Stimulated activated naive CD8-positive, alpha-beta T cell treated with anti-CD3 and anti-CD28 coated beads, Interleukin-15, Interleukin-2, amounts not matched to agents 100 U/mL and 50 U/mL, for 24 hours (primary cell): ENCODE data around the gene ZNF22.

Experiments used
- ATAC-seq: fragments of 150-1000 bp; cut with Tn5 transposase; one replicate; pipeline ENCODE4 v1.10.0; 2021
- DNase-seq: peaks from one replicate; pipeline ENCODE4 v3.0.0; 2021

The ZNF22 gene

DNA sequence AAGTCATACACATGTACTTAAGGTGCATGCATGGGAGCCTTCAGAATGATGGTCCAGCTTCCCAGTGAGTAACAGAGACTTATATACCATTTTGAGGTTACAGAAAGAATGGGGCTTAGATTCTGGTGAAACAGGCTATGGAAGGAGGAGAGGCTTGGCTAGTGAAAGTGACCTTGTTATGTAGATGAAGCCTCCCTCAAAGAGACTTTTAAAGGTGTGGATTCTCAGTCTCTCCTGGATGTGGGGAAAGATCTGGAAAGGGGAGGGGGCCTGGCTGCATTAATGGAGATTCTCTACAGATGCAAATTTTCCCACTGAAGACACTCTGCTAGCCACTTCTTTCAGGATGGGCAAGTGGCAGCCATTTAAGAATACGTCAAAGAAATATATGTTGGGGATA is 35.6 kb upstream of the ZNF22 start:
- no peak for DNase-seq
- no peak for ATAC-seq

DNA sequence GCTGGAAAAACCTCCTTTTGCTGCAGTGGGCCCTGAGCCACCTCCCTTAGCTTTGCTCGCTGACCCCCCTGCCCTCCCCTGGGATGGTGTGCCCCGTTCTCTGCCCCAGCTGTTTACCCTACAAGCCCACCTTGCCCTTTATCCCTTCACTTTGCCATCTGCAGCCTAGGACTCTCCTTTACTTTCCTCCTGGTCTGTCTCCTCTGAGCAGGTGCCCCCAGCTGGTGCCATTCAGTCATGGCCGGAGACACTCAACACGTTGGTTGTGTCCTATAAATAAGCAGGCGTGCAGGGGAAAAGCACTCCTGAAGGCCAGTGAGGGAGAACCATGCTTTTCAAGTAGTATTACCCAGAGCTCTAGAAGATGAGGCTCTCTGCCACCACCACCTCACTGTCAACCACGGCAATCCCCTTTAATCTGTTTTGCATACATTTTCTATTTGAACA is 35.0 kb upstream of the ZNF22 start:
- DNase-seq (no peak), ATAC-seq (peak; percentile 33)

DNA sequence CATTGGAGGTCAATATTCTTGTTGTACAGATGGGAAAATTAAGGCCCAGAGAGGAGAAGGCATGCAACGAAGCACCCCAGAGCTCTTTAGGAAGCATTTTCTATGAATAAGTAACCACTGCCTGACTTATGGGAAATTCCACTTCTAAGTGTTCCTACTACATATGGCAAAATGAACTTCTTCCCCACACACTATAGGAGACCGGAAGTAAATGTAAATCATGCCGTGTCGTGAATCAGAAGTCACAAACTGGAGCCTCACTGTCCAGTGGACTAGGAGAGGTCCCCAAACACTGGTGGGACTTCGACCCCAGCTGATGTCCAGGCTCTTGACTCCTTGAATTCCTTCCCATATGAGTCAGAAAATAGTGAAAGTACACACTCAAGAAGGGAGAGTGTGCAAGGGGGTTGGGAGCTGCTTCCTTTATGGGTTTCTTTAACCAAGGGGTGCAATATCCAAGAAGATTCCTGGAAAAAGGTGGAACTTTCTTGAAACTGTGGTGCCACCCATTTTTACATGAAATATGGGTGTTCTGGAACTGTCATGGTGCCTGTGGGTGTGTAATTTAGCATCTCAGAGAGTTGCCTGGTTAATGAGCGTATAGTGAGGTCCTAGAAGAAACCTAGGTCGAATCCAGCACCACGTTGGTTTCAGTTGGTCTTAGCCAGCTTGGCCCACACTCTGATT is 34.5 kb upstream of the ZNF22 start:
- no peak for DNase-seq
- peak; percentile 30 for ATAC-seq

DNA sequence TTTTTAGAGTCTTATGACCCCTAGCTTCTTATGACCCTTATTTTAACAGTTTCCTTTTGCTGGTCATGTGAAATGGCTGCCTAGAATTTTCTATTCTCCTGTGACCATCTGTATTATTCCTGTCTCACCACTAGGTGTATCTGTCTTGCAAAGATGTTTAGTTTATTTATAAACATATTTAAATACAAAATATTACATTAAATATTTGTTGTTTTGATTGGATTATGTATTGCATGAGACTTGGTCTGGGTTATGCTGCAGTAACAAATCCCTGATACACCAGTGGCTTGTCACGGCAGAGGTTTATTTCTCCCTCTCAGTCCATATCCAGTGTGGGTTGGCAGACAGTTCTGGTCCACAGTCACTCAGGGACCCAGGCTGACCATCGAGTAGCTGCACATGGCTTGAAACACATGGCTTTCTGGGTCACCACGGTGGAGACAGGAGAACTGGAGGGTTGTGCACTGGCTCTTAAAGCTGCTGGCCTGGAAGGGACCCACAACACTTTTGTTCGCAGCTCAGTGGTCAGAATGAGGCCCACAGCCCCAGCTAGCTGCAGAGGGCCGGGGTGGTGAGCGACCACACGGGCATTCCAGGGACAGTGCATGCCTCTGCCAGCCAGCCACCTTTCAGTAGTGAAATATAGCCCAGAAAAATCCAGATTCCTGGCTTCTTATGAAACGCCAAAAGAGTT is 33.8 kb upstream of the ZNF22 start:
- ATAC-seq (no peak), DNase-seq (no peak)

DNA sequence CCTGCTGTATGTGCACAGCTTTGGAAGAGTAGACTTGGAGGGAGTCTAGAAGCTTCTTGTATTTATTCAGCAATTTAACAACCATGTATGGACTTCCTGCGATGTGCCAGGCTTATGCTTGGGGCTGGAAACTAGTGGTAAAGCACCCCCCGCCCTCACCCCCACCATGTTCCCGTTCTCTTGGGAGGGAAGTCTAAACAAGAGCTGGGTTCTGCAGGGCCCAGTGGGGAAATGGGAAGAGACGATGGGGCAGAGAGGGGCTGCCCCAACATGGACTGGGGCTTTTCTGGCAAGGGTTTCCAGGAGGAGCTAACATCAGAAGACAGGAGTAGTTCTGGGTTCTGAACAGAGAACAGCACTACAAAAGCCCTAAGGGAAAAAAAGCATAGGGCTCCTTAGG is 33.1 kb upstream of the ZNF22 start:
- DNase-seq (no peak), ATAC-seq (peak; percentile 13)

DNA sequence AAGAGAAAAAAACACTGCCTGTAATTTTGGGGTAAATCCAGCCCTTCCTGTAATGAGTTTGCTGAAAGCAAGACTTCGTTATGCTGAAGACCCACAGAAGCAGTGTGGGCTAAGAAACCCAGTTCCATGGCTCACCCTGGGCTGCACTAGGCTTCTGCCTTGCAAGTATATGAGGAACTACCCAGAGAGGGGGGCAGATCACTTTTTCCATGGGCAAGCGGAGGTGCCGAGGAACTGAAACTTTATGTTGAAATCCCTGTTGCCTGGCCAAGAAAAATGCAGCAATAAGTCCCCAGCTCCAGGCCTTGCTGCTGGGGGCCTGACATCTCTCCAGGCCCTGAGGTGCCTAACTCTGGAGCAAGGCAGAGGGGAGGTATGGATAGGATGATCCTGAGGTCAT is 32.6 kb upstream of the ZNF22 start:
- ATAC-seq, result peak; percentile 64
- peak; percentile 34 for DNase-seq

DNA sequence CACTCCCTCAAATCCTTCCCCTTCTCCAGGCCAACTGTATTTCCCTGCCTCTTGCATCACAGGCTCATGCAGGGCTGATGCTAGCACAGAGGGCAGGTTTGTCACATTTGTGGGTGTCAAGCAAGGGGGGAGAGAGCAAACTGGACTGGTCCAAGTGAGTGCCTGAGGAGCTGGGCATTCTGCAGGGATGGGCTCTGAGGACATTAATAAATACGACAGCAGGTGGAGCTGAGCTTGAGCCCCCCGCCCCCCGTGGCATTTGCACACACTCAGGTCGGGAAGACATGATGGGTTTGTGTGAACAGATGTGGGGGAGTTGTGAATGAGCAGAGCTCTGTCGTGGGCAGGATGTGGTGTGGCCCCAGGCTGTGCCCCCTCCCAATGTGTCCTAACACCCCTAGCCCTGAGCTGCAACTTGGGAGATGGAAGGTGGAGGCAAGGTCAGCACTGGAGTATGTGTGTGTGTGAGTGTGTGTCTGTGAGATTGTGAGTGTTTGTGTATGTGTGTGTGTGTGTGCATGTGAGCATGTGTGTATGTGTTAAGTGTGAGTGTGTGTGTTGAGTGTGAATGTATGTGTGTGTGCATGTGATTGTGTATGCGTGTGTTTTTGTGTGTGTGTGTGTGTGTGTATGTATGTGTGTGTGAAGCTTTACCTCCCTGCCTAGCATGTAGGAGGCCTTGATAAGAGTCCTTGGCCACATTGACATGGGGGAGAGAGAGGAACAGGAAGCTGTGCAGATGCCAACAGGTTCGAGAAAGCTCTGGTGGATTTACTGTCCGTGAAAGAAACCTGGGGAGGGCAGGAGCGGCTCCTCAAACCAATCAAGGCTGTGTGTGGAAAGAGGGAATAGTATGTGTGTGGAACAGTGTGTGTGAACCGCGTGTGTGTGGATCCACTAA is 32.0 kb upstream of the ZNF22 start:
- DNase-seq, result peak; percentile 43

DNA sequence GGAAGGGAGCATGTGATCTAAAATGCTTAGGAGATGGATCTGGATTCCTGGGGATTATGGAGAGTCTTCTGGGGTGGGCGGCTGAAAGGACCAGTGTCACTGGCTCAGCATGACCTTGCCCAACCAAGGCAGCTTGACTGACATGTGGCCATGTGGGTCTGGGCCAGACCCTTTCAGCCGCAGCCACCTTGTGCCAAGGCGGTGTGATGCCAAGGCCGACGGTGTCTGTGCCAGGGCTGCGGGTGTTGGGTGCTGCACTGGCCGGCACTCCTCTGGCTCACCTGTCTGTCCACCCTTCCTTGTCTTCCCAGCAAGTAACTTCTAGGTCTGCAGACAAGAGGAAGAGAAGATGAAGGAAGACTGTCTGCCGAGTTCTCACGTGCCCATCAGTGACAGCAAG is 30.9 kb upstream of the ZNF22 start:
- no peak for ATAC-seq
- DNase-seq, result no peak

More for the DNA sequence above, 32.0 kb upstream of the ZNF22 start:
- no peak for ATAC-seq

DNA sequence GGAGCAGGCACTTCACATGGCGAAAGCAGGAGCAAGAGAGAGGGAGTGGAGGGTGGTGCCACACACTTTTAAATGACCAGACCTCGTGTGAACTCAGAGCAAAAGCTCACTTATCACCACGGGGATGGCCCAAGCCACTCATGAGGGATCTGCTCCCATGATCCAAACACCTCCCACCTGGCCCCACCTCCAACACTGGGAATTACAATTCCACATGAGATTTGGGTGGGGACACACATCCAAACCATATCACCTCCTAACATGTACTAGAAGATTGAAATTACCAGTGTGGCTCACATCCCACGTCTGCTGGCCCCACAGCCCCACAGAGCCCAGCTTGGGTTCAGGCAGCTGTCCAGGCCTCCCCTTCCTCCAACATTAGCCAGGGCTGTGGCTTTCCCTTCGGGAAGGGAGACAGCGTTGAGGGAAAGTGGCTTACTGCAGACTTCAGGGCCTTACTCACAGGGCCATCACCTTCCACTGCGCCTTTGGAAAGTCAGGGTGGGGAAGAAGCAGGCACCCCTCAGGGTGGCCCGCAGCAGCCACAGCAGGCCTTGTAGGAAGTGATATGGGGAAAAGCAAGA is 29.8 kb upstream of the ZNF22 start:
- no peak for ATAC-seq
- DNase-seq, result no peak

DNA sequence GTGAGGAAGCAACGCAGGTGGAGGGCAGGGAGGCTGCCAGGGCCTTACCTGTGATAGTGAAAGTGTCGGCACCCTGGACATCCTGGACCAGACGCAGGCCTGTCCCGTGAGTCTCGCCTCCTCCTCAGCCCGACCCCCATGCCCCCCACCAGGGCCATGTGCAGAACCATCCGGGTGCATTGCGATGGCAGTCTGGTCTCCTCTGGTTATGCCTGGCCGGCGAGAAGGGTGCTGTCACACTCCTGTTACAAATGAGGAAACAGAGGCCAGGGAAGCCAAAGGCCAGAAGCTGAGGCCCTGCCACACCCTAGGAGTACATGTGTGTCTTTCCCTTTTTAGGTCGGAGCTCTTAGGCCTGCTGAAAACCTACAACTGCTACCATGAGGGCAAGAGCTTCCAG is 29.3 kb upstream of the ZNF22 start:
- DNase-seq, result no peak
- ATAC-seq, result no peak

DNA sequence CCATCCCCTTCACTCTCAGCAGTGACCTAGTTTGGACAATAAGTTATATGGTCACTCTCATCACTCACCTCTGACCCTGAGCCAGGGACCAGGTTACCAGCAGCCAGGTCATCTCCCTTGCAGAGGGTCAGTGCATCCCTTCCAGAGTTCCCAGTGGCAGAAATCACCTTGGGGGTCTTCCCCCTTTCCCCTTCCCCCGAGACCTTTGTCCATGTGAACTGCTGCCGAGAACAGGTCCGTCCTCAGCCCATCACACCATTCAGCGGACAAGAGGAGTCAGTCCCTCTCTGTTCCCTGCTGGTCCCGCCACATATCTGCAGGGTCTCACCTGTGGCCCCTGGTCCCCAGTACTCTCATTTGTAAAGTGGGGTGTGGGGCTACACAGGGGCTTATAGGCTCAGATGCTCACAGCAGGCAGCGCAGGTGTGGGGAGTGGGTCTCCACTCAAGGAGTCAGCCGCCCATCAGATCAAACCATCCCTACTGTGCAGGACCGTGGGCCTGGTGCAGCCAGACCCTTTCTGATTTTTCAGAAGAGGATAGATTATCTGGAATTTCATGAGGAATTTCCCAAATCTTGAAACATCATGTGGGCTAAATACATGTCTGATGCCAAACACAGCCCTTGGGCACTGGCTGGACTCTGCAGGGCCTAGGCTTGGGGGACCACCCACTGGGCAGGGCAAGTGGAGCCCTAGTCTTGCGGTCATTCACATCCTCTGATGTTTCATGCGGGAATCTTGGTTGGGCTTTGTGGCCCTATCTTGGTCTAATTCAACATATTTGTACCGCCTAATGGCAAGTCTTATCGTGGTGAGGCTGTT is 28.6 kb upstream of the ZNF22 start:
- no peak for DNase-seq
- ATAC-seq, result no peak

DNA sequence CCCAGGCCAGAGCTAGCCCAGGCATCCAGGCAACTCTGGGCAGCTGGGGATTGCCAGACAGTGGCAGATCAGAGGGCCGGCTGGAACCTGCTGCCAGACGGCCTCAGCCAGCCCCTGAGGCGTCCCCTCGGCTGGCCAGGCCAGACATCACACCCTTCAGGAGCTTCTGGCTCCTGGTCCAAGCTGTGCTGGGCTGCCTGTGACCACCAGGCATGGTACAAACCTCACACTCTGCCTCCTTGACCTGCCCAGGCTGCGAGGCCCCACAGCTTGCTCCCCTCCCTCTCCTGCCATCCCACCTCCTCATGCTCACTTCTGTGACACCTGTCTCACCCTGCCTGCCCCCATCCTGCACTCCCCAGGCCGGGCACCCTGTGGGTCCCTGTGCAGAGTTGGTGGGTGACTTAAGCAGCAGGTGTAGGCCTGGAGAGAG is 27.8 kb upstream of the ZNF22 start:
- ATAC-seq (no peak), DNase-seq (no peak)

DNA sequence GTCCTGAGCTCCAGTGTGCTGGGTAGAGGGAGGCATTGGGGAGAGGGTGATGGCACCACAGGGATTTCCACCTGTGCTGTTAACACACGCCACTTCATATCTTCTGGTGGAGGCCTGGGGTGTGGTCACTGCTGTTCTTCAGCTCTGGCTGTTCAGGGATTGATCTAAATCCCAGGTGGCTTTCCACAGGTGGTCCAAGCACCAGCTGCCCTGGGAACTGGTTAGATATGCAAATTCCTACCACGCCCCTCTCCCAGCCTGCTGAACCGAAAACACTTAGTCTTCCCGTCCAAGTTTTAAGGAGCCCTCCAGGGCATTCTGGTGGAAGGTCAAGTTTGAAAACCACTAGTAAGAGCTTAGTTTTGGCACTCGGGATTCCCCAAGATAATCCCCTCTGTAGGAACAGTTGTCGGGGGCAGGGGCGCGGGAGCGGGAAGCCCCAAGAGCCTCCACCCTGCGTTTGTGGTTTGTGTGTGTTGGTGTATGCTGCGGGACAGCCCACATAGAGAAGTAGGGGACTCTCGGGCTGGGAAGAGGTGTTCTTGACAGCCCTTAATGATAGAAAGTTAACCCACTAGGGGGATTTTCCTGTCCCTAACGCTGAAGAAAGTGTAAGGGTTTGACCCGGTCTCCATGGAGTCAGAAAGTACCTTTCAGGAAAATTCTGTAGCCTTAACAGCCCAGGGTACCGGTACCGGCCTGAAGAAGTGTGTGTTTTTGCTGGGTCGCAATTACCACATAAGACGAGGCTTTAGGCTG is 27.2 kb upstream of the ZNF22 start:
- DNase-seq (peak; percentile 36), ATAC-seq (no peak)

DNA sequence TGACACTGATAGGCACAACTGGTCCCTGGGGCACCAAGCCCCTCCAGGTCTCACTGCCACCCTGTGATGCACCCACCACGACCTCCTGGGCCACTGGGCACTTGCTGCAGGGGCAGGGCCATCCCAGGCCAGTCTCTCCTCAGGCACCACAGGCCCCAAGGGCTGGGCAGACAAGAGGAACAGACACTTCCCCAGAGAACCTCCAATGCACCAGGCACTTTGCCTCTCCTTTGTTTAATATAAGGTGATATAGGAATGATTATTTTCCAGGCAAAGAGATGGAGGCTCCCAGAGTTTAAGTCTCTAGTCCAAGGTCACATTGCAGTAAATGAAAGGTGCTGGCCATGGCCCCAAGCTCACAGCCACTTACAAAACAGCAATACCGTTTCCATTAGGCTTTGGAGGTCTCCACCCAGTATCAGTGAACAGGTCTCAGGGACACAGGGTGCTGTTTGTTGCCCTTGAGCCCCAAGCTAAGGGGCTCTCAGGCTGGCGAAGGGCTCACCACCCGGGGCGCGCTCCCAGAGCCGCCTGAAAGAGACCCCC is 26.6 kb upstream of the ZNF22 start:
- DNase-seq (no peak), ATAC-seq (no peak)

DNA sequence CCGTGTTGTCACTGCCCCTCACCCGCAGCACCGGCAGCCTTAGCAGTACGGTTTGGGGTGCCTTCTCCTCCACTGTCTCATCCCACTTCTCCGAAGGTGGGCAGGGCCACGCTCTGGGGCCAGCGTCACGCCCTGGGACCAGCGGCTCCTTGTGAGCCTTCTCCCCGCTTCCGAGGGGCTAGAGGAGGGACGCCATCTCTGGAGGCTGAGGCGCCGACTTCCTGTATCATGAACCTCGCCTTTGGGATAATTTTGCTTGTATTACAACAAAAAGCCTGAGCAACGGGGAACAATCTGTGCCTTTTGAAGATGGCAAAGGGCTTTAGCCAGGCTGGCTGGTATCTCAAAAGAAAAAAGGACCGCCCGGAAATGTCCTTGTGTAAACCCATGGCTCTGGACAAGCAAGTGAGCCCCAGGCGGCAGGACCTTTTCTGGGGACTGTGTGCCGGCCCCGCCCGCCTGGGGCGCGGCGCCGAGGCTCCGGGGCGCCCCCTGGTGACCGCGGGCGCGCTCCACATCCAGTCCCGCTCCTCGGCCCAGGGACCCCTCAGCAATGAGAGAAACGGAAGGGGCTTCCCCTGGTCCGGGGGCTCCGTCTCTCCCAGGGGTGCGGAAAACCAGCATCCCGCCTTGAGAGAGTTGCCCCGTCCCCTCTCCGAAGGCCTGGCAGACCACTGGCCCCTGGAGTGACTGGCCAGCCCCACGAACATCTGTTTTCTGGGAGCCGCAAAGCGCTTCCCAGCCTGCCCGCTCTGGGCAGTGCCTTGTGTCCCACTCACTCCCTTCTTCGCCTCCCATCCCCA is 25.9 kb upstream of the ZNF22 start:
- DNase-seq (peak; percentile 77), ATAC-seq (peak; percentile 88)

DNA sequence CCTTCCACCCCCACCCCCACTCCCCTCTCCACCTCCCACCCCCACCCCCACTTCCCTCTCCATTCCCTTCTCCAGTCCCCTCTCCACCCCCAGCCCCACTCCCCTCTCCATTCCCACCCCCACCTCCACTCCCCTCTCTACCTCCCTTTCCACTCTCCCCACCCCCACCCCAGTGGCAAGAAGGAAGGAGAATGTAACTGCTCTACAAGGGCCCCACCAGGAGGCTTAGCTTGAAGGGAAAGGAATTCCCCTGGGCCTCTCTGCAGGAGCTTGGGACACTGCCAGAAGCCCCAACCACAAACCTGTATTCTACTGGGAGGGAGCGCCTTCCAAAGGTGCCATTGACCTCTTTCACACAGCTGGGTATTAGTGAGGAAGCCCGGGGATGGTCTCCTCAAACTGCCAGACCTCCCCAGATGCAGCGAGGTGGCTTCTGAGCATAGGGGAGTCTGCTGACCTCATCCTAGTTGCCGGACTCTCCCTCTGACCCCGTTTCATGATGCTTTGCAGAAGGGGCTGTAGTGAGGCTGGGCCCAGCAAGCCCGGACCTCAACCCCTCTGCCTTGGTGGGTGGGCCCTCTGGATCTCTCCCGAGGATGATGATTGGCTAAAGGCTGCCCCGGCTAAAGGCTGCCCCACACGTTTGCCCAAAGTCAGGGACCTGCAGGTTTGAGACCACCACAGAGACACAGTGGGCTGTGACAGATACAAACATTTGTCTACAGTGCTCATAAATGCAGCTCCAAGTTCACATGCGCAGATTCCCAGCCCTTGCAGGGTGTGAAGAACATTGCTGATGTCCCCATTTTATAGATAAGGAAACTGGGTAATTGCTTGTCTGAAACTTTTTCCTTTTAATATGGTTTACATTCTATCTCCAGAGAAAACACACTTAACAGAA is 25.0 kb upstream of the ZNF22 start:
- ATAC-seq (no peak), DNase-seq (no peak)

DNA sequence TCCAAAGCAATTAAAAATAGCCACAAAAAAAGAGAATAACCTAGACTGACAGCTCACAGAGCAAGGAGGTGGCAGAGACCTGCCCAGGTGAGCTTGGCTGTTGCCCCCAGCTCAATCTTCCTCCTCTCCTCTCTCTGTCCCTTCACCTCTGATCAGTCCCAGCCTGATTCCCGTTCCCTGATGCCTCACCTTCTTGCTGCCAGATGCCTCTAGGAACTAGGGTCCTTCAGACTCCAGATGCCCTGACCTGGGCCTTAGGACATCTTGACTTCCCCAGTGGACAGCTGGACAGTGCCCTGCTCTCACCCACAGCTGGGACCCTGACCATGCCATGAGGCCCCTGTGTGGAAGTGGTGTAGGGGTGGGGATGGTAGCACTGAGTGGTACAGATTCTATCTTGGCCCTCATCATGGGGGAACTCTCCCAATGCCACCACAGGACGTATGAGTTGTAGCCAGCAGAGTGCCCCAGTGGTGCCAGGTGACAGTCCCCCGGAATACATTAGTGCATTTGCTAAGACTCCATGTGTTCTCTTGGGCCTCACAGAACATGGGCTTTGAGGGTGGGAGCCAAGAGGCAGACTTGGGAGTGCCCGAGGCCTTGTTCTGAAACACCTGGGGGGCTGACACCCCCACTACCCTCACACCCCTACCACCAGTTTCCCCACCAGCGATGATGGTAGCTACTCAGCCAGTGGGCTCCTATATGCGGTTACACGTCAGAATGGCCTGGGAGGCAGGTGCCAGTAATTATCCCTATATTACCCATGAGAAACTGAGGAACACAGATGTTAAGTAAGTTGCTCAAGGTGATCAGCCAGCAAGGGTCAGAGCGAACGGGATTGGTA is 24.1 kb upstream of the ZNF22 start:
- ATAC-seq (no peak), DNase-seq (no peak)
